NCI-H226 (cell line): Measurements from ENCODE around the gene LHFPL6.
"Not testable (repeated sequence)": the region's sequence is repeated elsewhere in the genome, so short reads cannot be mapped to it uniquely, and the experiment has no call there.

Source experiments
- DNase-seq: peaks from one replicate; pipeline ENCODE4 v3.0.0-alpha.2; 2015

LHFPL6 gene

GRCh38 chr13:39341251-39341650 is 261.7 kb downstream of the LHFPL6 start:
- no peak for DNase-seq

- DNase-seq, result not testable (repeated sequence)
Observed at GRCh38 chr13:39338114-39338513, 264.9 kb downstream of the LHFPL6 start.

GRCh38 chr13:39336937-39337336 is 266.1 kb downstream of the LHFPL6 start:
- no peak for DNase-seq

GRCh38 chr13:39336207-39336606 is 266.8 kb downstream of the LHFPL6 start:
- no peak for DNase-seq

- DNase-seq, result no peak
Observed at GRCh38 chr13:39335721-39336120, 267.3 kb downstream of the LHFPL6 start.

GRCh38 chr13:39330504-39330903 is 272.5 kb downstream of the LHFPL6 start:
- DNase-seq, result no peak

- DNase-seq, result peak; percentile 16
Observed at GRCh38 chr13:39329182-39329639, 273.8 kb downstream of the LHFPL6 start.

GRCh38 chr13:39327172-39327479 is 275.9 kb downstream of the LHFPL6 start:
- no peak for DNase-seq

GRCh38 chr13:39326469-39327171 is 276.4 kb downstream of the LHFPL6 start:
- DNase-seq, result no peak

GRCh38 chr13:39324806-39325311 is 278.1 kb downstream of the LHFPL6 start:
- no peak for DNase-seq

- DNase-seq, result no peak
Observed at GRCh38 chr13:39322836-39323585, 280.0 kb downstream of the LHFPL6 start.

- DNase-seq, result no peak
Observed at GRCh38 chr13:39321574-39321973, 281.4 kb downstream of the LHFPL6 start.

- no peak for DNase-seq
Observed at GRCh38 chr13:39318161-39318560, 284.8 kb downstream of the LHFPL6 start.

GRCh38 chr13:39317291-39317690 is 285.7 kb downstream of the LHFPL6 start:
- peak; percentile 38 for DNase-seq

- DNase-seq, result no peak
Observed at GRCh38 chr13:39315796-39316195, 287.2 kb downstream of the LHFPL6 start.

- DNase-seq, result no peak
Observed at GRCh38 chr13:39313721-39314120, 289.3 kb downstream of the LHFPL6 start.

GRCh38 chr13:39312596-39312995 is 290.4 kb downstream of the LHFPL6 start:
- no peak for DNase-seq

GRCh38 chr13:39311619-39312018 is 291.4 kb downstream of the LHFPL6 start:
- peak; percentile 29 for DNase-seq

GRCh38 chr13:39310961-39311360 is 292.0 kb downstream of the LHFPL6 start:
- no peak for DNase-seq

GRCh38 chr13:39306639-39307589 is 296.1 kb downstream of the LHFPL6 start:
- no peak for DNase-seq

GRCh38 chr13:39302820-39303219 is 300.2 kb downstream of the LHFPL6 start:
- no peak for DNase-seq

GRCh38 chr13:39298951-39299350 is 304.0 kb downstream of the LHFPL6 start:
- no peak for DNase-seq

GRCh38 chr13:39297664-39298171 is 305.3 kb downstream of the LHFPL6 start:
- no peak for DNase-seq
